Thymus (tissue), 11 donors: ENCODE data around the gene POU4F1. TPM values are rescaled to one million over a fixed set of nuclear protein-coding genes. Genes with fewer than 3 reads are reported as not detected.

Experiments
- DNase-seq, 9 donors: peaks; one replicate each; pipeline ENCODE4 v3.0.0-alpha.2; 2013; ENCODE audit warnings: low spot score in 9 of 9, low read depth in 6 of 9, missing footprints in 1 of 9
- H3K27ac ChIP-seq, 2 donors: one replicate each; pipeline ENCODE4 v1.5.1; 2013; ENCODE audit warnings: control low read depth in 1 of 2, low read depth in 1 of 2, low read length in 1 of 2, mild to moderate bottlenecking in 1 of 2, moderate library complexity in 1 of 2
- H3K27me3 ChIP-seq, 2 donors: one replicate each; pipeline ENCODE4 v1.5.1; 2013; ENCODE audit warnings: low read length in 1 of 2; ENCODE audit not compliant: control insufficient read depth in 2 of 2, insufficient read depth in 1 of 2
- H3K36me3 ChIP-seq, 2 donors: one replicate each; pipeline ENCODE4 v1.5.1; 2013; ENCODE audit warnings: low read length in 1 of 2, mild to moderate bottlenecking in 1 of 2, moderate library complexity in 1 of 2; ENCODE audit not compliant: control insufficient read depth in 2 of 2, insufficient read depth in 2 of 2
- H3K4me1 ChIP-seq, 2 donors: one replicate each; pipeline ENCODE4 v1.5.1; 2013; ENCODE audit warnings: low read length in 2 of 2; ENCODE audit not compliant: control insufficient read depth in 2 of 2, insufficient read depth in 2 of 2
- H3K4me3 ChIP-seq, 2 donors: one replicate each; pipeline ENCODE4 v1.5.1; 2013; ENCODE audit warnings: low read length in 2 of 2, control low read depth in 1 of 2, mild to moderate bottlenecking in 1 of 2
- H3K9me3 ChIP-seq, 2 donors: one replicate each; pipeline ENCODE4 v1.5.1; 2013; ENCODE audit warnings: low read length in 1 of 2, mild to moderate bottlenecking in 1 of 2; ENCODE audit not compliant: control insufficient read depth in 2 of 2, insufficient read depth in 1 of 2
- WGBS: extraction: QIAGEN DNeasy Blood & Tissue Kit; methylation state at CpG from one replicate; pipeline ENCODE4 v1.1.7; 2013; 5-methylcytosine and 5-hydroxymethylcytosine counted together
- polyA plus RNA-seq: library from polyadenylated mRNA; stranded (reverse); fragments of 200-250 nt; gene quantifications from one replicate; pipeline ENCODE4 v1.2.3, GENCODE V29; 2013
- total RNA-seq: library from RNA; stranded (reverse); fragments of 120-200 nt; gene quantifications from one replicate; pipeline ENCODE4 v1.2.4, GENCODE V29; 2013
- donor health status: healthy.

POU4F1 gene
- total and polyA plus RNA-seq, 2 donors = 0.80 to 2.0 TPM

GRCh38 chr13:78601124-78601873 is 2.1 kb downstream of the POU4F1 start:
- Histone ChIP-seq H3K9me3 (peaks cover 3 to 8% of the 10 kb centered on the region in 2 donors), H3K27me3 (peaks cover 78 to 97% of the 10 kb centered on the region in 2 donors), H3K4me1 (peaks cover 15 to 31% of the 10 kb centered on the region in 2 donors), H3K27ac (no peak overlapping the region), H3K36me3 (no peaks in the 10 kb centered on the region), H3K4me3 (peak overlapping the region in 1 of 2 donors; percentile 61)
- 3% methylated on average over 58 of the region's 58 CpGs for WGBS
- DNase-seq = peak in 1 of 9 donors; percentile 56

GRCh38 chr13:78600280-78600883 is 3.0 kb downstream of the POU4F1 start:
- WGBS = 15% methylated on average over 13 of the region's 13 CpGs
- Histone ChIP-seq H3K4me1 (peaks cover 18 to 38% of the 10 kb centered on the region in 2 donors), H3K4me3 (no peak overlapping the region), H3K27me3 (peaks cover 78 to 97% of the 10 kb centered on the region in 2 donors), H3K27ac (no peak overlapping the region), H3K9me3 (peaks cover 3 to 11% of the 10 kb centered on the region in 2 donors), H3K36me3 (no peaks in the 10 kb centered on the region)
- peak in 1 of 9 donors; percentile 36 for DNase-seq

- WGBS = 5% methylated on average over 6 of the region's 6 CpGs
- Histone ChIP-seq H3K36me3 (no peaks in the 10 kb centered on the region), H3K27ac (no peak overlapping the region), H3K4me1 (peaks cover 18 to 37% of the 10 kb centered on the region in 2 donors), H3K27me3 (peaks cover 79 to 97% of the 10 kb centered on the region in 2 donors), H3K9me3 (peaks cover 3 to 11% of the 10 kb centered on the region in 2 donors), H3K4me3 (no peak overlapping the region)
- DNase-seq = peak in 1 of 9 donors; percentile 44
These were observed 3.6 kb downstream of the POU4F1 start for GRCh38 chr13:78599645-78600279.

DNA sequence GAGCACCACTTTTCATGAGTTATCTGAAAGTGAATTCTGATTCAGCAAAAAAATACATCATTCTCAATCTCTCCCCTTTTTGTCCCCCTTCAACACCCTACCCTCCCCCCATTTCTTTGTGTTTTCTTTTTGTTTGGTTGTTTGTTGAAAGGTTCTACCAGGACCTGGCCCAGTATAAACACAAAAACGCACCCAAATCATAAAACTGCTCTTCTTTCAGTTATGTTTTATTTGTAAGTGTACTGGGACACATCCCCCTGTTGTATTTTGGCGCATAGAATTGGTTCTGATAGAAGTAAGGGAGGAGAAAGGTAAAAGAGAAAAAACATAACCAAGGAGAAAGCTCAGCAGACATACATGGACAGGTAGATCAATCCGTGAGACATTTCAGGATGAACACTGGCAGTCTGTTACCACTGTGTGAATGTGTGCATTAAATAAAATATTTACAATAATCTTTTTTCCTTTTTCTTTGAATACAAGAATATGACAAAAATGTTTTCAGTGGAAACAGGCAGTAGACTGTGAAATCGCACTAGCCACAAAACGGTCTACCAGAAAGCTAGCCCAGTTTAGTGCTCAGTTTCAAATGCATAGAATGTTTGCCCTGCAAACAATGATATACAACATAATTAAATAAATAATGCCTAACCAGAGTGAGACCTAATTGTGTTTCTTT is 4.2 kb downstream of the POU4F1 start:
- WGBS = 9% methylated on average over 5 of the region's 5 CpGs
- Histone ChIP-seq H3K27ac (no peak overlapping the region), H3K36me3 (no peaks in the 10 kb centered on the region), H3K9me3 (peaks cover 3 to 11% of the 10 kb centered on the region in 2 donors), H3K4me3 (no peak overlapping the region), H3K4me1 (peaks cover 18 to 36% of the 10 kb centered on the region in 2 donors), H3K27me3 (peaks cover 78 to 97% of the 10 kb centered on the region in 2 donors)
- DNase-seq = no peak

DNA sequence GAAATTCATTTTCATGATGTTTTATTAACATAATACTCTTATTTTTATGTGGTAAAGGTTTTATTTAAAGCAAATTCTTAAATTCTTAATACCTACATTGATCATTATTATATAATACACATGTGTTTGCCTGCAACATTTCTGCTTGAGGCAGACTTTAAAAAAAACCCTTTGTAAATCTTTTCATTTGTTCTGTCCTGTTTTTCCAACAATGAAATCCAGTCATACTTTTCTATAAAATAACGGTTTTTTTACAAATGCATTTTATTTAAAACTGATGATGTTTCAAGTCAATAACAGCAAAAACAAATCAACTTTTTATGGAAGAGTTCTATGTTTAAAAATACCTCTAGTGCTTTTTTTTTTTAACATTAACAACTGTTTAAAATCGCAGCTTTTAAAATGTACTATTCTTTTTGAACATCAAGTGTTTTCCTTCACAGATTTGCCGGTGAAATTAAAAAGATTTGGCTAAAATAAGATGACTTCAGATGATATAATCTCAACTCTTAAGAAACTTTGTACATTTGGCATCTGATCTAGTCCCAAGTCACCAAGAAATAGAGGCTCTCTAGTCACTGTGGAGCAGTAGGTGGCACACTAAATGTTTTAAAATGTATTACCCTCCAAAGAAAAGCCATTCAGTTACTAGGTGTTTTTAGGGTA is 5.1 kb downstream of the POU4F1 start:
- Histone ChIP-seq H3K36me3 (no peaks in the 10 kb centered on the region), H3K9me3 (peaks cover 3 to 11% of the 10 kb centered on the region in 2 donors), H3K4me1 (peaks cover 14 to 30% of the 10 kb centered on the region in 2 donors), H3K27ac (no peak overlapping the region), H3K27me3 (peaks cover 76 to 97% of the 10 kb centered on the region in 2 donors), H3K4me3 (no peak overlapping the region)
- WGBS = 11% methylated on average over 3 of the region's 3 CpGs
- peak in 1 of 9 donors; percentile 47 for DNase-seq

DNA sequence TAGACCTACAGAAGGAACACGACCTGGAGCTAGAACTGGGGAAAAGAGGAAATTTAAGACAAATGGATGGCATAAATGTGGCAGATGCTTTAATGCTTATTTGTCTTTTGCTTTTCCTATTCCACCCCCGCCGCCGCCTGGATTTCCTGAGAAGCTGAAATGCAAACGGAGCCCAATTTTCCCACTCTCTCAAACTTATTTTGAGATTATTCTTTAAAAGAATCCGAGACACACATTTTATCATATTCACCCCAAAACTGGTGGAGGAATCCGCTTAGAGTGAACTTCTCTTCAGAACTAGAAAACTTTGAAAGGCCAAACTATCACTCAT is 5.8 kb downstream of the POU4F1 start:
- Histone ChIP-seq H3K36me3 (no peaks in the 10 kb centered on the region), H3K27me3 (peaks cover 75 to 97% of the 10 kb centered on the region in 2 donors), H3K4me1 (peaks cover 9 to 27% of the 10 kb centered on the region in 2 donors), H3K4me3 (no peak overlapping the region), H3K9me3 (peaks cover 3 to 11% of the 10 kb centered on the region in 2 donors), H3K27ac (no peak overlapping the region)
- DNase-seq = peak in 1 of 9 donors; percentile 44
- WGBS = 16% methylated on average over 7 of the region's 7 CpGs

GRCh38 chr13:78596736-78597601 is 6.4 kb downstream of the POU4F1 start:
- H3K9me3 ChIP-seq = peaks cover 1 to 11% of the 10 kb centered on the region in 2 donors
- H3K27ac ChIP-seq = no peak overlapping the region
- no peak overlapping the region for H3K4me3 ChIP-seq
- H3K4me1 ChIP-seq = peaks cover 9 to 23% of the 10 kb centered on the region in 2 donors
- no peak for DNase-seq
- H3K27me3 ChIP-seq = peaks cover 71 to 98% of the 10 kb centered on the region in 2 donors
- WGBS = 5% methylated on average over 50 of the region's 50 CpGs
- H3K36me3 ChIP-seq = no peaks in the 10 kb centered on the region

DNA sequence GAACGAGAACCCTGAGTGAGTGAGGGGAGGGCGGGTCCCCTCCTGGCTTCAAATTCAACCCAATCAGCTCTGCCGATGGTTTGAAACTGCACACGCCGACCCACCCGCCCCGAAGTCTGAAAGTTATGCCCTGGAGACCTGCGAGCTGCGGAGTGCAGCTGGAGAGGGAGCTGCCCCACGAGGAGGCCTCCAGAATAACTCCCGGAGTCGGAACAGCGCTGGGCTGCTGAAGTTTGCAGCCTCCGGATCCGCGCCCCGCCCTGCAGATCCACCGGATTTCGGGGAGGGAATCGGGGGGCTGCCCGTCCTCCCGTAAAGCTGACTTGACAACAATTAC is 7.0 kb downstream of the POU4F1 start:
- Histone ChIP-seq H3K27me3 (peaks cover 68 to 99% of the 10 kb centered on the region in 2 donors), H3K36me3 (no peaks in the 10 kb centered on the region), H3K4me3 (no peak overlapping the region), H3K27ac (no peak overlapping the region), H3K9me3 (peaks cover 0 to 8% of the 10 kb centered on the region in 2 donors), H3K4me1 (peaks cover 7 to 20% of the 10 kb centered on the region in 2 donors)
- WGBS = 4% methylated on average over 22 of the region's 22 CpGs
- DNase-seq = peak in 1 of 9 donors; percentile 20
